Upper lobe of right lung (tissue), 1 donor: ENCODE data around the gene NIPA2. TPM values are rescaled to one million over a fixed set of nuclear protein-coding genes. Genes with fewer than 3 reads are reported as not detected.

ENCODE experiments used
- ATAC-seq: fragments of 200-7000 bp; cut with Tn5 transposase; one replicate; pipeline ENCODE4 v1.9.1; 2020; ENCODE audit warnings: mild to moderate bottlenecking, moderate library complexity
- DNase-seq: peaks from one replicate; pipeline ENCODE4 v3.0.0-alpha.2; 2020
- H3K27ac ChIP-seq: fragments of 200-600 bp; one replicate; pipeline ENCODE4 v1.8.0; 2022
- H3K27me3 ChIP-seq: fragments of 200-600 bp; one replicate; pipeline ENCODE4 v1.8.0; 2022; ENCODE audit warnings: mild to moderate bottlenecking
- H3K36me3 ChIP-seq: fragments of 200-600 bp; one replicate; pipeline ENCODE4 v1.8.0; 2022
- H3K4me1 ChIP-seq: fragments of 200-600 bp; one replicate; pipeline ENCODE4 v1.8.0; 2022
- H3K4me3 ChIP-seq: fragments of 200-600 bp; one replicate; pipeline ENCODE4 v1.8.0; 2022; ENCODE audit warnings: mild to moderate bottlenecking
- H3K9me3 ChIP-seq: fragments of 200-600 bp; one replicate; pipeline ENCODE4 v1.8.0; 2022
- intact Hi-C: fragments of 100-400 bp; cut with DNase I; formaldehyde crosslinking; loops from one replicate; pipeline ENCODE4 v1.11.0; 2022
- total RNA-seq: library from RNA; stranded (reverse); fragmentation: NEBNext Ultra II Directional; extraction: Animal tissue kit (Norgen Biotek cat#: 25700); gene quantifications from one replicate; pipeline ENCODE4 v1.2.1, GENCODE V29; 2021
- TF ChIP-seq, protein P1 (sequence below): fragments of 200-600 bp; IDR thresholded peaks from one replicate; pipeline ENCODE4 v1.8.0; 2022; ENCODE audit warnings: antibody characterized with exemption
- donor health status: DM: no; HTN: yes; CAD: no; lungs with severe emphysema.

NIPA2 gene
- total RNA-seq, 1 donor from 2014 or later, result 46.2 TPM

DNA sequence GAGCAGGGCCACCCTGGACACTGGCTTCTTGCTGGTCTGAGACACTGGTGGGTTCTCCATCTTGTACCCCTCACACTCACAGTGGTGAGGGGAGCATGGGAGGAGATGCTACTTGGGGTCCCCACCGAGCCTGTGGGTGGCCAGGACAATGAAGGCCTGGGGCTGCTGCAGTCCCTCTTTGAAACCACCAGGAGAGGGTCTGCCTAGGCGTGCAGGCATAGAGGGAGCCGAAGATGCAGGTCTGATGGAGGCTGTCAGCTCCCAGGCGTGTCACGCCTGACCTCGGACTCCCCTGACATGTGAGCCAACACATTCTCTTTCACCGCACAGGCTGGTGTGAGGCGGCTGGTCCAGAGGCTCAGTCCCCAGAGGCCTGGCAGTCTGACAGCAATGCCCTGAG lies 39.1 kb downstream of the NIPA2 start:
- Histone ChIP-seq H3K27me3 (no peaks in the 10 kb centered on the region), H3K9me3 (no peaks in the 10 kb centered on the region), H3K4me1 (no peaks in the 10 kb centered on the region), H3K36me3 (peaks cover 98% of the 10 kb centered on the region), H3K4me3 (no peak overlapping the region), H3K27ac (no peak overlapping the region)
- no peak for ATAC-seq
- DNase-seq, result no peak
- TF ChIP-seq, protein P1, sequence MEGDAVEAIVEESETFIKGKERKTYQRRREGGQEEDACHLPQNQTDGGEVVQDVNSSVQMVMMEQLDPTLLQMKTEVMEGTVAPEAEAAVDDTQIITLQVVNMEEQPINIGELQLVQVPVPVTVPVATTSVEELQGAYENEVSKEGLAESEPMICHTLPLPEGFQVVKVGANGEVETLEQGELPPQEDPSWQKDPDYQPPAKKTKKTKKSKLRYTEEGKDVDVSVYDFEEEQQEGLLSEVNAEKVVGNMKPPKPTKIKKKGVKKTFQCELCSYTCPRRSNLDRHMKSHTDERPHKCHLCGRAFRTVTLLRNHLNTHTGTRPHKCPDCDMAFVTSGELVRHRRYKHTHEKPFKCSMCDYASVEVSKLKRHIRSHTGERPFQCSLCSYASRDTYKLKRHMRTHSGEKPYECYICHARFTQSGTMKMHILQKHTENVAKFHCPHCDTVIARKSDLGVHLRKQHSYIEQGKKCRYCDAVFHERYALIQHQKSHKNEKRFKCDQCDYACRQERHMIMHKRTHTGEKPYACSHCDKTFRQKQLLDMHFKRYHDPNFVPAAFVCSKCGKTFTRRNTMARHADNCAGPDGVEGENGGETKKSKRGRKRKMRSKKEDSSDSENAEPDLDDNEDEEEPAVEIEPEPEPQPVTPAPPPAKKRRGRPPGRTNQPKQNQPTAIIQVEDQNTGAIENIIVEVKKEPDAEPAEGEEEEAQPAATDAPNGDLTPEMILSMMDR, result no peak
- intact Hi-C loops, result no loop called here

DNA sequence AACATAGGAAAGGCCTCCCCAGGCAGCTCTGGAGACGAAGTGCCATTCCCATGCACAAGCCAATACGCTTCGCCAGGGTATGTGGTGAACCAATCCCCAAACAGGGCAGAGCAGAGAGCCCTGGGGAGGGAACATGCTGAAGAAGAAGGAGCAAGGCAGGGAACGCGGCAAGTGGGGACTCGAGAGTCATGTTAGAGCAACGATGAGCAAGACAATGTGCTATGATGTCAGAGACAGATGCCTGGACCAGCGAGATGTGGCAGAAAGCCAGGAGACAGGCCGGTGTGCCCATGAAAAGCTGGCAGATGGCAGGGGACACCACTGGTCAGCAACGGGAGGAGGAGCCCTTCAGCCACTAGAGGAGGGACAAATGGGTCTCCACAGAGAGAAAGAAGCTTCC lies 39.6 kb downstream of the NIPA2 start:
- intact Hi-C loops, result no loop called here
- DNase-seq, result no peak
- TF ChIP-seq, protein P1, result no peak
- peaks cover 98% of the 10 kb centered on the region for H3K36me3 ChIP-seq
- no peak for ATAC-seq
- H3K27ac ChIP-seq, result no peak overlapping the region
- H3K4me3 ChIP-seq, result no peak overlapping the region
- H3K4me1 ChIP-seq, result no peaks in the 10 kb centered on the region
- no peaks in the 10 kb centered on the region for H3K27me3 ChIP-seq
- no peaks in the 10 kb centered on the region for H3K9me3 ChIP-seq

DNA sequence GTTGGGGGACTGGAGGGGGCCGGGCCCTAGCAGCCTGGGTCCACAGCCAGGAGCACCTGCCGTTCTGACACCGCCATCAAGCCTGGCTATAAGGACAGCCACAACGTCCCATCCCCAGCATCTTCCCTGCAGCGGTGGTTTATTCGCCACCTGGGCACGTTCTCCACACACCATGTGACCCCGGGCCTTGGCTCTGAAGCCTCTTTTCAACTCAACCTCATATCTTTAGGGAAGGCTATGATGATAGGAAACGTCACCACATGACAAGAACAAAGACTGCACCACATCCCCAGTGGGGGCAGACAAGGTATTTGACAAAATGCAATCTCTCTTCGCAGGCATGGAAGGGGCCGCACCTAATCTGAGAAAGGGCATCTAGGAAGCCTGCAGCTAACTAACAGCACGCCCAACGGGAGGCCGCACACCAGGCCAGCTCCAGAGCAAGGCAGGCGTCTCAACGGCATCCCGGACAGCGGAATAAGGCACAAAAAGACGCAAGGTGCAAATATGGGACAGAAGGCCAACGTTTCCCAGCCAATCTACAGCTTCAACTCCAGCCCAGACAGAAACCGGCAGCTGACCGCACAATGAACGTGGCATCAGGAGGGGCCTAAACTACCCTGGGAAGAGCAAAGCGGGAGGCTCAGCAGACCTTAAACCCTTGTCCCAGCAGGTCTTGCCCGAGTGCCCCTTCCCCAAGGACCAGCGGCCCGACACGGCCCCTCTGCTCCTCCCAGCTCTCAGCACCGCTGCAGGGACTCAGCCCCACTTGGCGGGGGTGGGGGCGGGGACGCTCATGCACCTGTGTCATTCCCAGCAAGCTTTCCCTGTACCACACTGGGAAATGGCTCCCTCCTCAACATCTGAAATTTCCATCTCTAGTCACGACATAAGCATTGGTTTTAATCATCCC lies 41.9 kb downstream of the NIPA2 start:
- intact Hi-C loops, result no loop called here
- Histone ChIP-seq H3K36me3 (peaks cover 77% of the 10 kb centered on the region), H3K27me3 (no peaks in the 10 kb centered on the region), H3K27ac (no peak overlapping the region), H3K4me3 (no peak overlapping the region), H3K4me1 (no peaks in the 10 kb centered on the region), H3K9me3 (no peaks in the 10 kb centered on the region)
- DNase-seq (no peak), ATAC-seq (no peak)
- TF ChIP-seq, protein P1, result no peak

DNA sequence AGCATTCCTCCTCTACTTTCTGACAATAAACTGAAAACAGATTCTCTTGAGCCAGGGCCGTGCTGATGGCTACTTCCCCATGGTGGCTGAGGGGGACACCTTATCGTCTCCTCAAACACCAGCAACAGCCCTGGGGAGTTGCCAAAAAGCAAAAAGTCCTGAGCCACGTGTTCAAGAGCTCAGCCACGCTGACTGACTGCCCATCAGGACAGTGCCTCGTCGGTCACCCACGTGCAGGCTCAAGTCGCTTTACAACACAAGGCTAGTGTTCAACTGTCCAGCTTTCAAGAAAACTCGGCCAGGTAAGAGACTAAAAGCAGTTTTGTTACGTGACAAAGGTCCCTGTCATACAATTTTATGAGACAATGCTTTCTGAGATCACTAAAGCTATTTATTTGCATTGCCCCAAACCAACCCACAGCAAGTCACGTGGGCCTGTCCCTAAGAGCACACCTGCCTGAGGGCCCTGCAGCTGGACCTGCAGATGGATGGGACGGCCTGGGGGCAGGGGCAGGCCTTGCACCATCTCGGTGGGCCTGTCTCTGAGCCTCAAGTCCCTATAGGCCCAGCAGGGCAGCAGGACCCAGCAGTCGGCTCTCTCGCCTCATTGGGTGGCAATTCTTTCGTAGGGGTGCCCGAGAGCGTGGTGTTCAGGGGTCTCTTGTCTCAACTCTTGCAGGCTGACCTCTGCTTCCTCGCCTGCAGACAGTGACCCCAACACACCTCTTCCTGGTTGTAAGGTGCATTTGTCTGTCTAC lies 42.7 kb downstream of the NIPA2 start:
- Histone ChIP-seq H3K9me3 (no peaks in the 10 kb centered on the region), H3K36me3 (peaks cover 75% of the 10 kb centered on the region), H3K27me3 (no peaks in the 10 kb centered on the region), H3K4me3 (no peak overlapping the region), H3K27ac (no peak overlapping the region), H3K4me1 (no peaks in the 10 kb centered on the region)
- ATAC-seq, result no peak
- no peak for DNase-seq
- intact Hi-C loops, result no loop called here
- TF ChIP-seq, protein P1, result no peak

DNA sequence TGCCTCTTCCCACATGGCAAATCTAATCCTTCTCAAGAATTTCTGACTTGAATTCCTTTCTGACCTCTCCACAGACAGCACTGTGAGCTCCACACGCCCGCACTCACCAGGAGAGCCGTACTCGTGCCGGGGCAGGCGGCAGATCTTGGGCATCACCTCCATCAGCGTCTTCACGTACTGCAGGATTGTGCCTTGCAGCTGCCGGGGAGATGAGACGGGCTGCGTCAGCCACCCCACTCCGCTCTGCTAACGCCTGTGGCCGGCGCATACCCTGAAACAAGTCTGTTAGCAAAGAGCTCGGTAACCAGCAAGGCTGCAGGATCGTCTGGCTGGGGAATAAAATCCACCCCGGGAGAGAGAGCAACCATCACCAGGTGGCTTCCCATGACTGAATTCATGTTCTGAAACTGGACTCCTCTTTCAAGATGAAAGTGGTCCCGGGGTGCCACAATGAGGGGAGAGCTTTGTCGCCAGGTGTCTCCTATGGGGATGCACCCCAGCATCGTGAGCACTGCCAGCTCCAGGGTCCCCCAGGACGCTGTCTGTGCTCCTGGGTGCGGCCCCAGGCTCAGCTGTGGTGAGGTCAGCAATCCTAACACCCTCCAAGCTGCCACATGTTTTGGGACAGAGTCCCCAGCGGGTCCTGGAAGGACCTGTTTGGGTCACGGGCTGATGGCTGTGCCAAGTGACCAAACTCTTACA lies 43.4 kb downstream of the NIPA2 start:
- TF ChIP-seq, protein P1, result no peak
- Histone ChIP-seq H3K4me1 (no peaks in the 10 kb centered on the region), H3K27me3 (no peaks in the 10 kb centered on the region), H3K4me3 (no peak overlapping the region), H3K36me3 (peaks cover 67% of the 10 kb centered on the region), H3K27ac (no peak overlapping the region), H3K9me3 (no peaks in the 10 kb centered on the region)
- DNase-seq, result no peak
- ATAC-seq, result no peak
- intact Hi-C loops, result no loop called here
